Activated T-cell treated with anti-CD3 and anti-CD28 coated beads for 24 hours (primary cell): ENCODE results near the gene SRA1.
"Not testable (repeated sequence)": the region's sequence is repeated elsewhere in the genome, so short reads cannot be mapped to it uniquely, and the experiment has no call there.

Source experiments
- DNase-seq: peaks from one replicate; pipeline ENCODE4 v3.0.0-alpha.2; 2020; ENCODE audit warnings: low read depth

Gene SRA1

DNA sequence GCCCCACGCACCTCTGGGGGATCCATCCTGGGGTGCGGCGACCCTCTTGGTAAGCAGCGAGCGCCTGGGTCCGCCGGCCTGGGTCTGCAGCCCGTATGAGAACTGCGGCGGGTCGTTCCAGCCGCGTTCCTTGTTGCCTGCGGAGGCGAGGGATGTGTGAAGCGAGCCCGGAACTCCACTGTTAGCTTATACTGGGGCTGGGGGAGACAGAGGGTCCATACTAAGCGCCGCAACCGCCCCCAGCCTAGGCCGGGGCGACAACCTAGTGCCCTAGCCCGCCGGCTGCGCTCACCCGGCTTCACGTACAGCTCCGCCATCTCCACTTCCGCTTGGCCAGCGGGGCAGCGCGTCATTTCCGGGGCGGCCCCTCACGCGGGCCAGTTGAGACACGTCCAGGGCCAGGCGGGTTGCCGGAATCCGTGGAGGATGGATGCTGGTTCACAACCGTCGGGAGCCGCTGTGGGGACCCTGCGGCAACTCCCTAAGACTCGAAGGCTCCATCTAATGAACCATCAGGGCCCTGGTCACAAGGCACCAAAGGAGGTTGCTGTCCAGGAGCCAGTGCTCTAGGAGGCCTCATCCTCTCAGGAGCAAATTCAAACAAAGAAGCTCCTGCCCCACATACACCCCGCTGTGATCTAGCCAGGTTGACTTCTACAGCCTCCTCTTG lies at the start of gene SRA1:
Gene SRA1 (minus strand): TSS at position 338 of the 670 bp plus-strand sequence. CDS start 21 bp downstream, at position 317.
- DNase-seq, result peak; percentile 81

DNA sequence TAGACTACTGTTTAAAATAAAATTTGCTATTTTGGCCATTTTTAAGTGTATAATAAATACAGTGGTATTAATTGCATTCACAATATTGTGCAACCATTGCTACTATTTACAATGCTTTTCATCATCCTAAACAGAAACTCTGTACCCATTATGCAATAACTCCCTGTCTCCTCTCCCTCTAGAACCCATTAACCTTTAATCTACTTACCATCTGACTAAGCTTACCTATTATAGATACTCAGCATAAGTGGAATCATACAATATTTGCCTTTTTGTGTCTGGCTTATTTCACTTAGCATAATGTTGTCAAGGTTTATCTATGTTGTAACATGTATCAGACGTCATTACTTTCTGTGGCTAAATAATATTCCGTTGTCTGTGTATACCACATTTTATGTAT lies 49.8 kb upstream of the SRA1 start:
- no peak for DNase-seq

DNA sequence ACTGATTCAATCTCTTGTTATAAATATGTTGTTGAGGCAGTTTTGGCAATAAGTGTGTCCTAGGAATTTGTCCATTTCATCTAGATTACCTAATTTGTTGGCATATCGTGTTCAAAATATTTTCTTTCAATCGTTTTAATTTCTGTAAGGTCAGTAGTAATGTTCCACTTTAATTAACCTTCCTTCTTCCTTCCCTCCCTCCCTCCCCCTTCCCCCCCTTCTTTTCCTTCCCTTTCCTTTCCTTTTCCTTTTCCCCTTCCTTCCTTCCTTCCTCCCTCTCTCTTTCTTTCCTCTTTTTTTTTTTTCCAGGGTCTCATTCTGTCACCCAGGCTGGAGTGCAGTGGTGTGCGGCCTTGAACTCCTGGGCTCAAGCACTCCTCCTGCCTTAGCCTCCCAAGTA lies 48.6 kb upstream of the SRA1 start:
- DNase-seq, result no peak

DNA sequence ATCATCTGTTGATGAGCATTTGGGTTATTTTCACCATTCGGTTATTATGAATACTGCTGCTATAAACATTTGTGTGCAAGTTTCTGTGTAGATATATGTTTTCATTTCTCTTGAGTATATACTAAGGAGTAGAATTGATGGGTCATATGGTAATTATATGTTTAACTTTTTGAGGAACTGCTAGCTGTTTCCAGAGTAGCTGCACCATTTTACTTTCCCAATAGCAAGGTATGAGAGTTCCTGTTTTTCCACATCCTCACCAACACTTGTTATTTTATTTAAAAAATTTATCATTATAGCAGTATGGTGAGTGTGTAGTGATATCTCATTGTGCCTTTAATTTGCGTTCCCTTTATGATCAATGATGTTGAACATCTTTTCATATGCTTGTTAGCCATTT lies 46.5 kb upstream of the SRA1 start:
- DNase-seq, result no peak

DNA sequence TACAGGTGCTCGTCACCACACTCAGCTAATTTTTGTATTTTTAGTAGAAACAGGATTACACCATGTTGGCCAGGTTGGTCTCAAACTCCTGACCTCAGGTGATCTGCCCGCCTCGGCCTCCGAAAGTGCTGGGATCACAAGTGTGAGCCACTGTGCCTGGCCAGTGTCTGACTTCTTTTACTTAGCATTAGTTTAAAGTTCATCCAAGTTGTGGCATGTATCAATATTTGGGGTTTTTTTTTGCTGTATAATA lies 46.1 kb upstream of the SRA1 start:
- not testable (repeated sequence) for DNase-seq

DNA sequence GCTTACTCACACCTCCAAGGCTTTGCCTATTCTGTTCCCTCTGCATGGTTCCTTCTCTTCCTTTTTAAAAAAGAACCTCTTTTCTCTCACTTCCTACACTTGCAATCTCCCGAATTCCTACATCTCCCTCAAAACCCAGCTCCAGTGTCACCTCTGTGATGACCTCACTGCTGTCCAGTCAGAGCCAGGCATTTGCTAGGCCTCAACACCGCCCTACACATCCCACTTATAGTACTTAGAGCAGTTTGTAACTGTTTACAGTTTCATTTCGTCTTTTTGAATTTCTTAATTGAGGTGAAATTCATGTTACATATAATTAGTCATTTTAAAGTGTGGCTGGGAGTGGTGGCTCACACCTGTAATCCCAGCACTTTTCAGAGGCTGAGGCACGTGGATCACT lies 44.9 kb upstream of the SRA1 start:
- no peak for DNase-seq

DNA sequence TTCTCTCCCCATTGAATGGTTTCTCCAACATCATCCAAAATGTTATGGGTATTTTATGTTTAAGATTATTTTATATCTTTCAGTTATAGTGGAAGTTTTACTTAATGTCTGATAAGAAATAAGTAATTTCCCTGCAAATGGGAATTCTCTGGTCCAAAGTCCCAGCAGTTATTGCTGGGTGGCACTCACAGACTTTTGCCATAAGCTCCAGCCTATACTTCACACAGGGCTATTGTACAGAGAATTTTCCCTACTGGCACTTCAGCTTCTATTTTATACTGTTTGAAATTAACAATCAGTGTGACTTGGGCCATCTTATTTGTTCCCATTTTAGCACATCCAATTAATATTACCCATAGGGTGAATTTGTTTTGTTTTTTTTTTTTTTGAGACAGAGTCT lies 42.8 kb upstream of the SRA1 start:
- DNase-seq, result no peak

DNA sequence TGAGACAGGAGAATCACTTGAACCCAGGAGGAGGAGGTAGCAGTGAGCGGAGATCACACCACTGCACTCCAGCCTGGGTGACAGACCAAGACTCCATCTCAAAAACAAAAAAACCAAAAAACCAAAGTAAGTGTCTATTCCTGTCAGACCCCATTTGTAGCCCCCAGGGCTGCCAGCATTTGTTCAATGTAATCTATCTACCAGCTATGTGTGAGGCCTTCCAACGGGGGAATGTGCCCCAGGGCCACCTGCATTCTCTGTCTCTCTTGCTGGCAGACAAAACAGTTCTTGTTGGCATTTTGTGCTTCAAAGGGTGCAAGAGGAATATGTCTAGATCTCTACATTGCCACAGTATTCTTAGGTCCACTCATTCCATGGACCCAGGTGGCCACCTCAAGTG lies 41.6 kb upstream of the SRA1 start:
- DNase-seq, result no peak

DNA sequence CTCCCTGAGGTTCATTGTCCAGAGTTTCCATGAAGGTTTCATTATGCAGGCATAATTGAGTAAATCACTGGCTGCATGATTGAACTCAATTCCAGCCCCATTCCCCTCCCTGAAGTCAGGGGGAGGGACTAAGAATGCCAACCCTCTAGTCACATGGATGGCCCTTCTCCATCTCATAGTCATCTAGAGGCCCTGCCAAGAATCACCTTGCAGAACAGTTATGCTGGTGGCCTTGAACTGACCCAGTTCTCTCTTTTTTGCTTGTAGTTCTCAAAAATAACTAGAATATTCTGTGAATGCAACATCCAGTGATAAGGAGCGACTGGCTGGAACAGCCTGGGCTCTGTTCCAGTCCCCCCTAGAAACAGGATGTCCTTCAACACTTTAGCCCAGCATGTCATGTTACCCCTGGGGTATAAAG lies 39.1 kb upstream of the SRA1 start:
- DNase-seq, result no peak

DNA sequence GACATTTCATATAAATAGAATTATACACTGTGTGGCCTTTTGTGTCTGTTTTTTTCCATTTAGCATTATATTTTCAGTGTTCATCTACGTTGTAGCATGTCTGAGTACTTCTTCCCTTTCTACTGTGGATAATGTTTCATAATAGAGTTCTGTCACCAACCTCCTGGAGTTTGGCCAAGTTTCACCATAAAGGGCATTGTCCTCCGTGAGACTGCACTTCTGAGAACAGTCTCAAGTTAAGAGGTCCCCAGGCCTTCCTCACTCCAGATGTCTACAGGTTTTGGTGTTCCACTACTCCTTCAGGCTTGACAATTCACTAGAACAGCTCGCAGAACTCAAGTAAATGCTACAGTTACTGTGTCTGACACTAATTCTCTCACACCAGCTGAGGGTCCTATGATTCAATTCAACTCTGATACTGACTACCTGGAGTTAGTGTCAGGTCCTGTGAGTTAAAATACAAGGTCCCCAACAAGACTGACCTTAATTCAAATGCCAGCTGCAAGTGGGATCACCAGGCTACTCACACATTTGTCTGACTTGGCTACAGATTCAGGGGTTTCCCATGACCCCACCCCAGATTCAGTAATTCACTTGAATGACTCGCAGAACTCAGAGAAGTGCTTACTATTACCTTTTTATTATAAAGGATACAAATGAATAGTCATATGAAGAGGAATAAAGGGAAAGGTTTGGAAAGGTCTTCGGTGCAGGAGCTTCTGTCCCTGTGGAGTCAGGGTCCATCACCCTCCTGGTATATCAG lies 38.4 kb upstream of the SRA1 start:
- DNase-seq, result no peak

DNA sequence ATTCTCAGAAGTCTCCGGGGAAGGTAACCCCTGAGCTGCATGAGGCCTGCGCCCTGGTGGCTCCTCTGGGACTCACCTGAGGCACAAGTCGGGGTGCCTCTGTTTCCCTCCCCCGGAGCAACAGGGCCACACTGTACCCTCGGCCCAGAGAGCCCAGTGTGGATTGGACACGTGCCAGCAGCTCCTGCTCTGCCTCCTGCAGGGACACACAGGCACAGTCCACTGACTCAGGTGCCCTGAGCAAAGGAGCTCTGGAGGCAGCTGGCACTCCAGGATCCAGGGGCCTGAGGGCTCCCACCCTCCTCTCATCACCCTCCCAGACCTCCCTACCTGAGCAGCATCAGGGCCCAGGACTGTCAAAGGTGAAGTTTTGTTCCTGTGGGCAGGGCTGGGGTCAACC lies 36.9 kb upstream of the SRA1 start:
- DNase-seq, result no peak

DNA sequence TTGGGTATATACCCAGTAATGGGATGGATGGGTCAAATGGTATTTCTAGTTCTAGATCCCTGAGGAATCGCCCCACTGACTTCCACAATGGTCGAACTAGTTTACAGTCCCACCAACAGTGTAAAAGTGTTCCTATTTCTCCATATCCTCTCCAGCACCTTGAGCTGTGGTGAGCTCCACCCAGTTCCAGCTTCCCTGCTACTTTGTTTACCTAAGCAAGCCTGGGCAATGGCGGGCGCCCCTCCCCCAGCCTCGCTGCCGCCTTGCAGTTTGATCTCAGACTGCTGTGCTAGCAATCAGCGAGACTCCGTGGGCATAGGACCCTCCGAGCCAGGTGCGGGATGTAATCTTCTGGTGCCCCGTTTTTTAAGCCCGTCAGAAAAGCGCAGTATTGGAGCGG lies 35.8 kb upstream of the SRA1 start:
- DNase-seq, result not testable (repeated sequence)

DNA sequence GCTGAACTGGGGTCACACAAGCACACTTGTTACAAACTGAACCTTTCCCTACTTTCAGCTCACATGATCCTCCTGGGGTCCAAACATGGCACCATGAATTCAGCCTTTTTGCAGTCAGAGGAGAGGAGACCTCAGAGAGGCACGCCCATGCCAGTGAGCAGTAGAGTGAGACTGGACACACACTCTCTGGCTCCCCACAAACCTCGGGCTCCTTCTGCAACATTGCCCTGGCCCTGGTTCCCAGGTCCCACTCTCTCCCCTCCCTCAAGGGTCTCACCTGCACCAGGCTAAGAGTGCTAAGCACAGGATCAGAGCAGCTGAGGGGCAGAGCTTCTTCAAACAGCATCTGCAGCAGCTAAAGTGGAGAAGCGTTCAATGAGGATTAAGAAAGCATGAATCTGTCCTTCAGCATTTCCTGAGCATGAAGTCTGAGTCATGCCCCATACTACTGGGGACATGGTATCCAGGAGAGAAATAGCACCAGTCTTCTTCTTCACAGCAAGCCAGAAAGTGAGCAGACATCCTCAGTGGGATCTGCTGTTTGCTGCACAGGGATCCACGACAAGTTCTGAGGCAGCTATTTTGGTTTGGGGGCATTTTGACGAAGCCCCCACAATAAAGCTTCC lies 34.6 kb upstream of the SRA1 start:
- no peak for DNase-seq

DNA sequence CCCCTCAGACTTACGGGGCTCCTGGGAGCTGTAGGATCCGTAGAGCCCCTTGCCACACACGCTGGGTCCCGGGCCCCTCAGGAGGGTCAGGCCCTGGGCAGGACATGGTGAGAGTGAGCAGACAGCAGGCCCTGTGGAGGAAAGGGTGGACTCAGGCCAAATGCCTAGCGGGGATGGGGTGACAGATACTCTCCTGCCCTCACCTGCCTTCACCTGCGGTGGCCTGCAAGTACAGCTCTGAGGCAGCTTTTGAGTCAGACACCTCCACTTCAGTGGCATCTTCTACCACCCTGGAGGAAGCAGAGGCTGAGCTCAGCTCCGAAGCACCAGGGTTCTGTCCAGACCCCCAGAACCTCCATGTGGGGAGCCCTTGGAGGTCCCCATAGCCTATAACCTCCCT lies 33.6 kb upstream of the SRA1 start:
- no peak for DNase-seq

DNA sequence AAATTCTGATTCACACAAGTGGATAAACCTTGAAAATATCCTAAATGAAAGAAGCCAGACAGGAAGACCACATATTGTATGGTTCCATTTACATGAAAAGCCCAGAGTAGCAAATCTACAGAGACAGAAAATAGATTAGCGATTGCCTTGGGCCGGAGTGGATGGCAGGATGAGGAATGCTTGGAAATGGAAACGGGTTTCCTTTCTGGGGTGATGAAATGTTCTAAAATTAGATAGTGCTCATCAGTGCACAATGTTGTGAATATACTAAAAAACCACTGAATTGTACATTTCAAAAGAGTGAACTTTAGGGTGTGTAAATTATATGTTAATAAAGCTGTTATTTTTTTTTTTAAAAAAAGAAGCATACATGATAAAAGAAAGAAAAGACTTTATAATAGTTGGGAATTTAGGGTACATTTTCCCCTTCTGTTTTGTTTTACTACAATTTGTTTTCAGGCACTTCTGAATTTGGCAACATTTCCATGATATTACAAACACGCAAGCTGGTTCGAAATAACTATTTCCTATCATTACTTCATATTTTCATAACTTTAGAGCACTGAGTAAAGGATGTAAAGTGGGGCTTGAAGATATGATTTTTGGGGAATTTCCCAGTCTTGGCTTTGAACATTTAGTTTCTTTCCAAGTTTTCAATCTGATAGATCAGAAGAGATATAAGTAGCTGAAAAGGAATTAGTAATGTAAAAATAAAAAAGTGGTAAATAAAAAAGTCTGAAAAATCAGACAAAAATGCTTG lies 31.2 kb upstream of the SRA1 start:
- DNase-seq, result no peak

DNA sequence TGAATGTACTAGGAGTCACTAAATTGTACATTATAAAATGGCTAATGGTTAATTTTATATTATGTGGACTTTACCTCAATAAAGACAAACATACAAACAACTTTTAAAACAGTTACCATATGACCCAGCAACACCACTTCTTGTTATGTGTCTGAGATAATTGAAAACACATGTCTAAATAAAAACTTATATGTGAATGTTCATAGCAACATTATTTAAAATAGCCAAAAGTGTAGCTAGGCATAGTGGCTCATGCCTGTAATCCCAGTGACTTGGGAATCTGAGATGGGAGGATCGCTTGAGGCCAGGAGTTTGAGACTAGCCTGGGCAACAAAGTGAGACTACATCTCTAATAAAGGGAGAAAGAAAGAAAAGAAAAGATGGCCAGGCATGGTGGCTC lies 30.2 kb upstream of the SRA1 start:
- no peak for DNase-seq

DNA sequence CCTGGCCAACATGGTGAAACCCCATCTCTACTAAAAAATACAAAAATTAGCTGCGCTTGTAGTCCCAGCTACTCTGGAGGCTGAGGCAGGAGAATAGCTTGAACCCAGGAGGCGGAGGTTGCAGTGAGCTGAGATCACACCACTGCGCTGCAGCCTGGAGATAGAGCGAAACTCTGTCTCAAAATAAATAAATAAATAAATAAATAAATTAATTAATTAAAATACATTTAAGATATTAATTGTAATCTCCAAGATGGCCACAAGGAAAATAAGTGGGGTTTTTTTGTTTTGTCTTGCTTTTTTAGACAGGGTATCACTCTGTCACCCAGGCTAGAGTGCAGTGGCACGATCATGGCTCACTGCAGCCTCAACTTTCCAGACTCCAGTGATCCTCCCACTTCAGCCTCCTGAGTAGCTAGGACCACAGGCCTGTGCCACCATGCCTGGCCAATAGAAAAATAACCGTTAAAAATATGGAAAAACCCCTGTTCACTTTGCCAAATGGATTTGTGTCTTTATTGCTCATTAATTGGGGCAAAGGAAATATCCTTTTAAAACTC lies 22.0 kb upstream of the SRA1 start:
- DNase-seq, result not testable (repeated sequence)

DNA sequence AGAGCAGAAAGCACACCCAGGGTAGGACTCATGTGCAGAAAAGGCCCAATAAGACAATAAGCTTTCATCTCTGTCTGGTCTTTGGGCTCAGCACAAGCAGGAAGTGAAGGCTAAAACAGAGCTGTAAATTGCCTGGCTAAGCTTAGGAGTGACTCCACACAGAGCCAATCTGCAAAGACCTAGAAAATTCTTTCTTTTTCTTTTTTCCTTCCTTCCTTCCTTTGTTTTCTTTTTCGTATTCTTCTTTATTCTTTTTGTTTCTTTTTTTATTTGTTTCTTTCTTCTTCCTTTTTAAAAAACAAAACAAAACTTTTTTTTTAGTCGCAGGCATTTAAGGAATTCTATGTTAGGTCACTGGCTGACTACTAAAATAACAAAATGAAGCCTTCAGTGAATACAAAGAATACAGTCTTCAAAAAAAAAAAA lies 19.5 kb upstream of the SRA1 start:
- no peak for DNase-seq

DNA sequence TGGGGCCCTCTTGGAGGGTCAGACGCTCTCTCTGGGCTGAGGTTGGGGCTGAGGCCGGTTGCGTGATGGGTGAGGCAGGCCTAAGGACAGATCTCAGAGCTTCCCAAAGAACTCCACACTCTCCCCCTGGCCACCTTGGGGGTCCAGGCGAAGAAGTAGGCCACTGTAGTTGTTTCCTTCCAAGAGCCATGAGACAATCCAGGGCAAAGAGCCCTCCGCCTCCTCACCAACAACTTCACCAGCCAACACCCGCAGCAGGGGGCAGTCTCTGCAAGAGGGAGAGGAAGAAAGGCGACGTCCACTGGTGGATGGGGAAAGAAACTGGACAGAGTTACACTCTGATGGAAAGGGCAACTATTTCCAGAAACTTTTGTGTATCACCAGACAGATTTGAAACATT lies 18.0 kb upstream of the SRA1 start:
- no peak for DNase-seq

DNA sequence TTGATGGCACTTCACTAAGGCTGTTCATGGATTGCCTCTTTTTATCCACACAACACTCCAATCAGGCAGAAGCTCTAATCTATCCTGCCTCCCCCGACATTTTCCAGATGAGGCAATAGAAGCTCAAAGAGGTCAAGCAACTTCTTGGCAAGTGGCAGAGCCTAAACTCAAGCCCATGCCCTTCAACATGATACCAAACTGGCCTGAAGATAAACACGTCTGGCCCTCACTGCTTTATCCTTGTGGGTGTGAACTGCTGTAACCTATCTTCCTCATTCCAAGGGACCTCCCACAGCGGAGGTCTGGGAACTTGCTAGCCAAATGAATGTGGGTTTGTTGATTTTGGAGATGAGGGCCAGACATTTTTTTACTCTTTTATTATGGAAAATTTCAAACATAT lies 16.9 kb upstream of the SRA1 start:
- DNase-seq, result no peak

DNA sequence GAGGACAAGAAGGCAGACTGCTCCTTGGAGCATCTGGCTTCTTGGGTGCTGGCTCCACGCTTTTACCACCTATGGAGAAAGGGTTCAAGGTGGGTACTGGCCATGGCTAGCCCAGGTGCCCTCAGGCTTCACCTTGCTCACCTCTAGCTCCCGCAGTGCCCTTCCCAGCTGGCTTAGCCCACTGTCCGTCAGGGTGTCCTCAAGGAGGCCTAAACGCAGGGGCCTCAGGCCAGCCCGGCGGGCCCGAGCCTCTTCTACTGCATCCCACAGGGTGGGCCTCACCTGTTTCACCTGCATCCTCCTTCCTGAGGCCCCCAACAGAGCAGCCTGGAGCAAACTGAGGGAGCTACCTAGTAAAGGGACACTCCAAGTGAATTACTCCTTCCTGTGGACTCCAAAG lies 16.4 kb upstream of the SRA1 start:
- DNase-seq, result no peak

DNA sequence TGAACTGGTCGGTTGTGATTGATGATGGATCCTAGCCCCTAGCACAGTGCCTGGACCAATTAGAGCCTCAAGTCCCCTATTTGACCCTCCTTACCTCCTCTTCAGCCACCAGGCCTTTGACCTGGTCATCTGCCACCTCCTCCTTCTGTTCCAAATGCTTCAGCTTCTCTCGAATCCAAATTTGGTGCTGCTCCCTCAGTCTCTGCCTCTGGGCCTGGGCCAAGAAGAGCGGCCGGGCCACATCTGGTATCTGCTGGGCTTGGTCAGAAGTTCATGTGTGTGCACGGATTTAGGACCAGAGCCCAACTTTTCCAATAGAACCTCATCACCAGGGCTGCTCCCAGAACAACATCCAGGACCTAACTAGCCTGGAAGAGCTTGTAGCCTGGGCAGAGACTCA lies 13.8 kb upstream of the SRA1 start:
- no peak for DNase-seq

DNA sequence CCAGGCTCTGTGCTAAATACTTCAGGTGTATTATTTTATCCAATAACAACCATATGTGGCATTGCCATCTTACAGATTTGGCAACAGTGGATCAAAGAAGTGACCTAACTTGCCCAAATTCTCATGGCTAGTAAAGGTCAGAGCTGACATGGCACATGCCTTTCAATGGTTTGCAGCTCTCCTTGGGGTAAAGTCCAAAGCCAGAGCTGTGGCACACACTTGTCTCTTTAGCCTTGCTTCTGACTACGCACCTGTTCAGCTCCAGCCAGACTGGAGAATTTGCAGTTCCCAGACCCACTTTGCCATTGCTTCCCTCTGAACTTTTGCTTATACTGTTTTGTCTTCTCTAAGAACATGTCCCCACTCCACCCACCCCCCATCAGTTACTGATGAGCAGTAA lies 13.2 kb upstream of the SRA1 start:
- DNase-seq, result no peak
